Right lobe of liver (tissue), 6 donors: ENCODE data around the gene PARVA. TPM values are rescaled to one million over a fixed set of nuclear protein-coding genes. Genes with fewer than 3 reads are reported as not detected.
A peak's percentile ranks its signal among the peaks of the same experiment; 100 is the strongest.

ENCODE experiments used
- ATAC-seq, 4 donors: fragments of 200-7000 bp; cut with Tn5 transposase; one replicate each; pipeline ENCODE4 v1.9.1; 2020; ENCODE audit warnings: mild to moderate bottlenecking in 4 of 4, moderate library complexity in 4 of 4
- DNase-seq, 3 donors: peaks; one replicate each; pipeline ENCODE4 v3.0.0-alpha.2; 2020
- H3K27ac ChIP-seq, 3 donors: fragments of 200-600 bp; one replicate each; pipeline ENCODE4 v1.8.0; 2022
- H3K27me3 ChIP-seq, 2 donors: fragments of 200-600 bp; one replicate each; pipeline ENCODE4 v1.8.0; 2022
- H3K36me3 ChIP-seq, 4 donors: fragments of 200-600 bp; sonication (generic) in 1 of 4; one replicate each; pipeline versions ENCODE4 v1.5.1 to v1.8.0; 2017 to 2022; ENCODE audit warnings: control low read depth in 1 of 4
- H3K4me1 ChIP-seq, 4 donors: fragments of 200-600 bp; sonication (generic) in 1 of 4; one replicate each; pipeline versions ENCODE4 v1.5.1 to v1.8.0; 2017 to 2022; ENCODE audit warnings: control low read depth in 1 of 4
- H3K4me3 ChIP-seq, 3 donors: fragments of 200-600 bp; one replicate each; pipeline ENCODE4 v1.8.0; 2022
- H3K9me3 ChIP-seq, 4 donors: fragments of 200-600 bp; sonication (generic) in 1 of 4; one replicate each; pipeline versions ENCODE4 v1.5.1 to v1.8.0; 2017 to 2022; ENCODE audit warnings: control low read depth in 1 of 4
- CTCF ChIP-seq, 4 donors: fragments of 200-600 bp in 3 of 4; fragments of 450-650 bp in 1 of 4; IDR thresholded peaks; one replicate each; pipeline versions ENCODE4 v1.5.1 to v1.8.0; 2016 to 2022; ENCODE audit warnings: antibody characterized with exemption in 4 of 4, mild to moderate bottlenecking in 2 of 4
- POLR2A ChIP-seq: fragments of 450-650 bp; IDR thresholded peaks from one replicate; pipeline ENCODE4 v1.6.1; 2017; ENCODE audit warnings: antibody characterized with exemption, mild to moderate bottlenecking
- WGBS: methylation state at CpG from one replicate; pipeline ENCODE4 v1.1.6; 2018; ENCODE audit warnings: low coverage, low lambda C conversion rate; ENCODE audit not compliant: insufficient coverage; ENCODE audit errors: missing lambda C conversion rate; 5-methylcytosine and 5-hydroxymethylcytosine counted together
- intact Hi-C, 2 donors: fragments of 100-400 bp; cut with DNase I; formaldehyde crosslinking; loops; one replicate each; pipeline versions ENCODE4 v1.11.2 to v1.14.1; 2022
- total RNA-seq, 6 experiments: library from RNA; depleted of rRNA in 2 of 6; stranded (reverse); fragments of >200 nt in 2 of 6; fragmentation: NEBNext Ultra II Directional in 3 of 6; extraction: Animal tissue kit (Norgen Biotek cat#: 25700) in 3 of 6; gene quantifications; one replicate each; pipeline versions ENCODE4 v1.1.0 to v1.2.4, GENCODE V29; 2016 to 2023
- donor health status: DM: no; HTN: yes; CAD: no.
- donor health status: DM: no; HTN: no; CAD: no.
- donor health status: DM: no; HTN: no; CAD: no.
- donor health status: DM: no; HTN: yes; CAD: no.
- donor health status: DM: no; HTN: yes; CAD: no.

The PARVA gene
- total RNA-seq, 6 experiments from 2014 or later: 11.1 to 27.5 (median 21.8) TPM

- peak in 1 of 4 donors; percentile 14 for ATAC-seq
- WGBS: 77% methylated on average over 6 of the region's 9 CpGs
- no peaks in the 10 kb centered on the region for H3K27me3 ChIP-seq
- no peak for DNase-seq
- TF ChIP-seq CTCF (IDR thresholded peaks at IDR 0.05): no peak
- no peak for TF ChIP-seq POLR2A
- intact Hi-C loops: no loop called here
- no peak overlapping the region for H3K4me3 ChIP-seq
- no peaks in the 10 kb centered on the region for H3K9me3 ChIP-seq
- H3K36me3 ChIP-seq: no peaks in the 10 kb centered on the region
- no peaks in the 10 kb centered on the region for H3K4me1 ChIP-seq
- no peak overlapping the region for H3K27ac ChIP-seq
These were observed 71.0 kb downstream of the PARVA start for GRCh38 chr11:12448131-12448939.

- Histone ChIP-seq H3K27ac (no peak overlapping the region), H3K36me3 (no peaks in the 10 kb centered on the region), H3K4me3 (no peak overlapping the region), H3K9me3 (no peaks in the 10 kb centered on the region), H3K27me3 (no peaks in the 10 kb centered on the region), H3K4me1 (no peaks in the 10 kb centered on the region)
- WGBS: 78% methylated on average over 3 of the region's 3 CpGs
- ATAC-seq: no peak
- intact Hi-C loops: no loop called here
- no peak for DNase-seq
- TF ChIP-seq POLR2A (no peak), CTCF (IDR thresholded peaks at IDR 0.05) (no peak)
These were observed 72.8 kb downstream of the PARVA start for GRCh38 chr11:12449961-12450715.

- TF ChIP-seq POLR2A (no peak), CTCF (IDR thresholded peaks at IDR 0.05) (no peak)
- Histone ChIP-seq H3K27ac (no peak overlapping the region), H3K4me1 (no peaks in the 10 kb centered on the region), H3K9me3 (no peaks in the 10 kb centered on the region), H3K36me3 (no peaks in the 10 kb centered on the region), H3K27me3 (no peaks in the 10 kb centered on the region), H3K4me3 (no peak overlapping the region)
- DNase-seq (no peak), ATAC-seq (no peak)
- WGBS: 83% methylated on average over 1 of the region's 2 CpGs
- intact Hi-C loops: no loop called here
These were observed 73.9 kb downstream of the PARVA start for GRCh38 chr11:12451179-12451814.

- no peak overlapping the region for H3K27ac ChIP-seq
- no peaks in the 10 kb centered on the region for H3K9me3 ChIP-seq
- no peaks in the 10 kb centered on the region for H3K27me3 ChIP-seq
- no peak overlapping the region for H3K4me3 ChIP-seq
- intact Hi-C loops: no loop called here
- no peaks in the 10 kb centered on the region for H3K4me1 ChIP-seq
- H3K36me3 ChIP-seq: no peaks in the 10 kb centered on the region
- 94% methylated on average over 2 of the region's 2 CpGs for WGBS
- DNase-seq: no peak
- no peak for TF ChIP-seq POLR2A
- no peak for TF ChIP-seq CTCF (IDR thresholded peaks at IDR 0.05)
- ATAC-seq: no peak
These were observed 75.9 kb downstream of the PARVA start for GRCh38 chr11:12453243-12453642.
